Measurements from ENCODE around the gene FGF14.
"Not testable (repeated sequence)": the region's sequence is repeated elsewhere in the genome, so short reads cannot be mapped to it uniquely, and the experiment has no call there.

Gene FGF14

GRCh38 chr13:102190930-102191329, 210.9 kb downstream of the FGF14 start:
- no peak for DNase-seq

- no peak for DNase-seq
Observed at GRCh38 chr13:102187313-102187712, 214.5 kb downstream of the FGF14 start.

GRCh38 chr13:102185375-102185984, 216.4 kb downstream of the FGF14 start:
- DNase-seq, result no peak

- DNase-seq, result no peak
Observed at GRCh38 chr13:102183509-102184182, 218.2 kb downstream of the FGF14 start.

- DNase-seq, result no peak
Observed at GRCh38 chr13:102182170-102182569, 219.7 kb downstream of the FGF14 start.

GRCh38 chr13:102177431-102177830, 224.4 kb downstream of the FGF14 start:
- no peak for DNase-seq

- no peak for DNase-seq
Observed at GRCh38 chr13:102176846-102177245, 225.0 kb downstream of the FGF14 start.

GRCh38 chr13:102172406-102172805, 229.4 kb downstream of the FGF14 start:
- DNase-seq, result no peak

GRCh38 chr13:102170305-102170704, 231.5 kb downstream of the FGF14 start:
- no peak for DNase-seq

GRCh38 chr13:102169471-102170015, 232.3 kb downstream of the FGF14 start:
- no peak for DNase-seq

- no peak for DNase-seq
Observed at GRCh38 chr13:102152790-102153189, 249.1 kb downstream of the FGF14 start.

GRCh38 chr13:102147353-102147752, 254.5 kb downstream of the FGF14 start:
- no peak for DNase-seq

- DNase-seq, result no peak
Observed at GRCh38 chr13:102145750-102146149, 256.1 kb downstream of the FGF14 start.

- no peak for DNase-seq
Observed at GRCh38 chr13:102142473-102142826, 259.4 kb downstream of the FGF14 start.

- DNase-seq, result peak; percentile 14
Observed at GRCh38 chr13:102141625-102142472, 260.0 kb downstream of the FGF14 start.

- no peak for DNase-seq
Observed at GRCh38 chr13:102139626-102140025, 262.2 kb downstream of the FGF14 start.

- DNase-seq, result no peak
Observed at GRCh38 chr13:102138635-102139190, 263.1 kb downstream of the FGF14 start.

GRCh38 chr13:102137904-102138303, 263.9 kb downstream of the FGF14 start:
- not testable (repeated sequence) for DNase-seq

GRCh38 chr13:102136735-102137296, 265.0 kb downstream of the FGF14 start:
- no peak for DNase-seq

GRCh38 chr13:102132777-102133295, 269.0 kb downstream of the FGF14 start:
- DNase-seq, result no peak

GRCh38 chr13:102131246-102131645, 270.6 kb downstream of the FGF14 start:
- DNase-seq, result no peak

- peak; percentile 53 for DNase-seq
Observed at GRCh38 chr13:102128216-102128810, 273.5 kb downstream of the FGF14 start.
